IMR-90 (cell line): ENCODE results near the gene ST3GAL5. TPM values are rescaled to one million over a fixed set of nuclear protein-coding genes. Genes with fewer than 3 reads are reported as not detected.

ENCODE experiments used
- ELK1 ChIP-seq: fragments of 150-350 bp; IDR thresholded peaks from 2 replicates; pipeline ENCODE4 v1.6.1; 2016; ENCODE audit warnings: low read depth, mild to moderate bottlenecking, low read length, moderate library complexity, borderline replicate concordance
- microRNA-seq, 2 experiments: library from miRNA; stranded (forward) in 1 of 2; unstranded in 1 of 2; fragments of 10-50 nt in 1 of 2; fragments of <30 nt in 1 of 2; gene quantifications in 1 of 2; microRNA quantifications in 1 of 2; one replicate each; pipeline versions ENCODE3 to v1.1.0; 2013 to 2020; ENCODE audit not compliant: insufficient read depth in 1 of 2, insufficient read length in 1 of 2, unreplicated experiment in 1 of 2
- polyA plus RNA-seq, 3 experiments: library from polyadenylated mRNA; depleted of rRNA; stranded (reverse); fragments of >200 nt; gene quantifications; 2 replicates each; pipeline ENCODE4 v1.2.3, GENCODE V29; 2012; ENCODE audit warnings: low replicate concordance in 1 of 3
- small RNA-seq, 5 experiments: library from RNA; depleted of rRNA; stranded (forward); fragments of <200 nt; gene quantifications; one replicate each; pipeline ENCODE3, GENCODE V24; 2012
- total RNA-seq: library from RNA; depleted of rRNA; stranded (reverse); fragments of >200 nt; gene quantifications from 2 replicates; pipeline ENCODE4 v1.2.3, GENCODE V29; 2012; rRNA removed

The ST3GAL5 gene
- total and polyA plus RNA-seq, 2 of the 4 experiments (the other 2 are of a cell fraction) = 16.8 to 21.0 TPM

- TF ChIP-seq ELK1 = no peak
Measured at GRCh38 chr2:85787282-85787980, 101.4 kb downstream of the ST3GAL5 start (continued).

Small RNA genes within 50 kb of the gene (microRNA-seq; reads per million reads assigned to microRNA genes)
- gene RN7SKP83 (ENCODE audit: insufficient read depth, insufficient read length) = not detected

Small RNA genes within 50 kb of the gene (small RNA-seq; reads per million reads assigned to genes)
- 0 reads per million in 5 experiments for gene RN7SKP83

Other genes with a start within 250 kb of the ST3GAL5 start
- not detected in 2 replicates for gene SFTPB, start 220.8 kb downstream of the ST3GAL5 start, total RNA-seq
- not detected in 2 replicates for gene SFTPB, start 220.8 kb downstream of the ST3GAL5 start, polyA plus RNA-seq (2012; rRNA removed)
- gene GNLY, start 194.6 kb downstream of the ST3GAL5 start, total RNA-seq = not detected in 2 replicates
- not detected in 2 replicates for gene GNLY, start 194.6 kb downstream of the ST3GAL5 start, polyA plus RNA-seq (2012; rRNA removed)
- 7.8 and 7.9 TPM in 2 replicates for gene ATOH8, start 135.0 kb downstream of the ST3GAL5 start, total RNA-seq
- gene ATOH8, start 135.0 kb downstream of the ST3GAL5 start, polyA plus RNA-seq (2012; rRNA removed) = 9.0 and 11.2 TPM in 2 replicates
- 27.4 and 27.8 TPM in 2 replicates for gene POLR1A, start 216.9 kb upstream of the ST3GAL5 start, total RNA-seq
- gene POLR1A, start 216.9 kb upstream of the ST3GAL5 start, polyA plus RNA-seq (2012; rRNA removed) = 7.6 and 9.3 TPM in 2 replicates
- gene PTCD3, start 217.2 kb upstream of the ST3GAL5 start, total RNA-seq = 48.9 and 75.5 TPM in 2 replicates
- gene PTCD3, start 217.2 kb upstream of the ST3GAL5 start, polyA plus RNA-seq (2012; rRNA removed) = 29.1 and 44.0 TPM in 2 replicates